GM18519 (cell line): ENCODE results near the gene ARHGAP32.
"Not testable (repeated sequence)": the region's sequence is repeated elsewhere in the genome, so short reads cannot be mapped to it uniquely, and the experiment has no call there.

Experiments used
- ATAC-seq: cut with Tn5 transposase; IDR thresholded peaks from one replicate; pipeline ENCODE4 v1.9.1; 2021; ENCODE audit warnings: mild to moderate bottlenecking, moderate library complexity; ENCODE audit not compliant: unreplicated experiment, low FRiP score

Gene ARHGAP32

GRCh38 chr11:129204150-129204838 lies 12.2 kb upstream of the ARHGAP32 start:
- ATAC-seq, result no peak

- no peak for ATAC-seq
Measured at GRCh38 chr11:129202646-129203045, 10.5 kb upstream of the ARHGAP32 start.

GRCh38 chr11:129195682-129196081 lies 3.6 kb upstream of the ARHGAP32 start:
- no peak for ATAC-seq

GRCh38 chr11:129191649-129192048 lies 476 bp downstream of the ARHGAP32 start:
- no peak for ATAC-seq

- ATAC-seq, result no peak
Measured at GRCh38 chr11:129190087-129190486, 2.0 kb downstream of the ARHGAP32 start.

- ATAC-seq, result no peak
Measured at GRCh38 chr11:129189646-129190045, 2.5 kb downstream of the ARHGAP32 start.

GRCh38 chr11:129185082-129185481 lies 7.0 kb downstream of the ARHGAP32 start:
- not testable (repeated sequence) for ATAC-seq

GRCh38 chr11:129184581-129184980 lies 7.5 kb downstream of the ARHGAP32 start:
- ATAC-seq, result no peak

- ATAC-seq, result no peak
Measured at GRCh38 chr11:129167315-129167714, 24.8 kb downstream of the ARHGAP32 start.

- ATAC-seq, result no peak
Measured at GRCh38 chr11:129163714-129164164, 28.4 kb downstream of the ARHGAP32 start.

GRCh38 chr11:129157080-129157479 lies 35.0 kb downstream of the ARHGAP32 start:
- not testable (repeated sequence) for ATAC-seq

- ATAC-seq, result no peak
Measured at GRCh38 chr11:129155745-129156144, 36.4 kb downstream of the ARHGAP32 start.

- no peak for ATAC-seq
Measured at GRCh38 chr11:129148487-129148886, 43.6 kb downstream of the ARHGAP32 start.

GRCh38 chr11:129146191-129146590 lies 45.9 kb downstream of the ARHGAP32 start:
- ATAC-seq, result no peak

GRCh38 chr11:129145276-129145675 lies 46.8 kb downstream of the ARHGAP32 start:
- no peak for ATAC-seq

- ATAC-seq, result no peak
Measured at GRCh38 chr11:129144256-129144655, 47.9 kb downstream of the ARHGAP32 start.

GRCh38 chr11:129143335-129143734 lies 48.8 kb downstream of the ARHGAP32 start:
- no peak for ATAC-seq

- no peak for ATAC-seq
Measured at GRCh38 chr11:129141748-129142523, 50.2 kb downstream of the ARHGAP32 start.

- no peak for ATAC-seq
Measured at GRCh38 chr11:129131316-129131715, 60.8 kb downstream of the ARHGAP32 start.

- not testable (repeated sequence) for ATAC-seq
Measured at GRCh38 chr11:129128881-129129620, 63.1 kb downstream of the ARHGAP32 start.

GRCh38 chr11:129119036-129119435 lies 73.1 kb downstream of the ARHGAP32 start:
- ATAC-seq, result no peak
